Right kidney (tissue), 9 donors: ENCODE data around the gene BLOC1S2.
A peak's percentile ranks its signal among the peaks of the same experiment; 100 is the strongest.
"Not testable (repeated sequence)": the region's sequence is repeated elsewhere in the genome, so short reads cannot be mapped to it uniquely, and the experiment has no call there.

Source experiments
- DNase-seq: peaks from one replicate; pipeline ENCODE4 v3.0.0-alpha.2; 2016
- long read RNA-seq, 8 donors: transcript quantifications; one replicate each; lab custom pipeline, GENCODE V29; 2026

The BLOC1S2 gene
- long read RNA-seq, donor 1, transcript BLOC1S2-202 (5 exons, 1,249 nt) = major isoform, 31 of 34 reads
- long read RNA-seq, donor 1, partial matches to known transcripts = 0 of 34 reads
- long read RNA-seq, donor 1, other reads (novel, unspliced or antisense) = 0 of 34 reads
- long read RNA-seq, donor 2, transcript BLOC1S2-202 (5 exons, 1,249 nt) = major isoform, 19 of 40 reads
- long read RNA-seq, donor 2, partial matches to known transcripts = 18 of 40 reads
- long read RNA-seq, donor 2, other reads (novel, unspliced or antisense) = 0 of 40 reads
- long read RNA-seq, donor 3, transcript BLOC1S2-202 (5 exons, 1,249 nt) = major isoform, 6 of 8 reads
- long read RNA-seq, donor 3, partial matches to known transcripts = 0 of 8 reads
- long read RNA-seq, donor 3, other reads (novel, unspliced or antisense) = 0 of 8 reads
- long read RNA-seq, donor 4, transcript BLOC1S2-203 (4 exons, 2,024 nt) = minor isoform, 6 of 26 reads
- long read RNA-seq, donor 4, transcript BLOC1S2-202 (5 exons, 1,249 nt) = major isoform, 20 of 26 reads
- long read RNA-seq, donor 4, partial matches to known transcripts = 0 of 26 reads
- long read RNA-seq, donor 4, other reads (novel, unspliced or antisense) = 0 of 26 reads
- long read RNA-seq, donor 5, transcript BLOC1S2-203 (4 exons, 2,024 nt) = minor isoform, 7 of 36 reads
- long read RNA-seq, donor 5, transcript BLOC1S2-202 (5 exons, 1,249 nt) = major isoform, 17 of 36 reads
- long read RNA-seq, donor 5, partial matches to known transcripts = 12 of 36 reads
- long read RNA-seq, donor 5, other reads (novel, unspliced or antisense) = 0 of 36 reads
- long read RNA-seq, donor 6, transcript BLOC1S2-202 (5 exons, 1,249 nt) = major isoform, 12 of 15 reads
- long read RNA-seq, donor 6, partial matches to known transcripts = 0 of 15 reads
- long read RNA-seq, donor 6, other reads (novel, unspliced or antisense) = 0 of 15 reads
- long read RNA-seq, donor 7, transcript BLOC1S2-202 (5 exons, 1,249 nt) = major isoform, 24 of 30 reads
- long read RNA-seq, donor 7, transcript BLOC1S2-203 (4 exons, 2,024 nt) = minor isoform, 6 of 30 reads
- long read RNA-seq, donor 7, partial matches to known transcripts = 0 of 30 reads
- long read RNA-seq, donor 7, other reads (novel, unspliced or antisense) = 0 of 30 reads
- long read RNA-seq, donor 8, transcript BLOC1S2-202 (5 exons, 1,249 nt) = major isoform, 19 of 26 reads
- long read RNA-seq, donor 8, transcript BLOC1S2-203 (4 exons, 2,024 nt) = minor isoform, 7 of 26 reads
- long read RNA-seq, donor 8, partial matches to known transcripts = 0 of 26 reads
- long read RNA-seq, donor 8, other reads (novel, unspliced or antisense) = 0 of 26 reads

- DNase-seq = peak; percentile 91
Measured at GRCh38 chr10:100286051-100287033, at the start of gene BLOC1S2. TSS of gene BLOC1S2 (minus strand) at chr10:100286680. CDS start at chr10:100286659, 21 bp downstream.

GRCh38 chr10:100334762-100335161, 48.3 kb upstream of the BLOC1S2 start:
- DNase-seq = no peak

- no peak for DNase-seq
Measured at GRCh38 chr10:100333661-100334440, 47.4 kb upstream of the BLOC1S2 start.

- no peak for DNase-seq
Measured at GRCh38 chr10:100333106-100333505, 46.6 kb upstream of the BLOC1S2 start.

GRCh38 chr10:100330079-100330478, 43.6 kb upstream of the BLOC1S2 start, which contains the start of gene PKD2L1:
TSS of gene PKD2L1 (minus strand) at chr10:100330228. CDS start at chr10:100330103, 125 bp downstream.
- no peak for DNase-seq

GRCh38 chr10:100328198-100328597, 41.7 kb upstream of the BLOC1S2 start:
- no peak for DNase-seq

GRCh38 chr10:100327718-100328009, 41.2 kb upstream of the BLOC1S2 start:
- no peak for DNase-seq

GRCh38 chr10:100327007-100327717, 40.7 kb upstream of the BLOC1S2 start:
- DNase-seq = no peak

- DNase-seq = no peak
Measured at GRCh38 chr10:100325158-100325557, 38.7 kb upstream of the BLOC1S2 start.

GRCh38 chr10:100319707-100320402, 33.4 kb upstream of the BLOC1S2 start:
- no peak for DNase-seq

GRCh38 chr10:100318207-100318606, 31.7 kb upstream of the BLOC1S2 start:
- DNase-seq = no peak

- DNase-seq = no peak
Measured at GRCh38 chr10:100315615-100316014, 29.1 kb upstream of the BLOC1S2 start.

GRCh38 chr10:100311298-100311697, 24.8 kb upstream of the BLOC1S2 start:
- DNase-seq = no peak

- DNase-seq = no peak
Measured at GRCh38 chr10:100307684-100308083, 21.2 kb upstream of the BLOC1S2 start.

GRCh38 chr10:100306861-100307260, 20.4 kb upstream of the BLOC1S2 start:
- DNase-seq = no peak

- no peak for DNase-seq
Measured at GRCh38 chr10:100304414-100304813, 17.9 kb upstream of the BLOC1S2 start.

GRCh38 chr10:100303724-100304319, 17.3 kb upstream of the BLOC1S2 start:
- DNase-seq = no peak

GRCh38 chr10:100301123-100301522, 14.6 kb upstream of the BLOC1S2 start:
- not testable (repeated sequence) for DNase-seq

GRCh38 chr10:100297242-100297641, 10.8 kb upstream of the BLOC1S2 start:
- DNase-seq = no peak
